Hematopoietic multipotent progenitor cell treated with erythropoietin and hydrocortisone succinate and interleukin-3 and kit ligand, for 15 days (in vitro differentiated cells): Measurements from ENCODE around the gene PARVA.
"Not testable (repeated sequence)": the region's sequence is repeated elsewhere in the genome, so short reads cannot be mapped to it uniquely, and the experiment has no call there.

Experiments
- DNase-seq: peaks from one replicate; pipeline ENCODE4 v3.0.0-alpha.2; 2015; ENCODE audit warnings: low spot score

Gene PARVA

GRCh38 chr11:12497431-12497830, 120.1 kb downstream of the PARVA start:
- no peak for DNase-seq

- DNase-seq = no peak
Observed at GRCh38 chr11:12499071-12499470, 121.7 kb downstream of the PARVA start.

- DNase-seq = no peak
Observed at GRCh38 chr11:12502046-12502445, 124.7 kb downstream of the PARVA start.

GRCh38 chr11:12503039-12503484, 125.7 kb downstream of the PARVA start:
- no peak for DNase-seq

- no peak for DNase-seq
Observed at GRCh38 chr11:12503886-12504285, 126.5 kb downstream of the PARVA start.

- no peak for DNase-seq
Observed at GRCh38 chr11:12505183-12505582, 127.8 kb downstream of the PARVA start.

- DNase-seq = no peak
Observed at GRCh38 chr11:12506404-12506921, 129.1 kb downstream of the PARVA start.

GRCh38 chr11:12507391-12507790, 130.0 kb downstream of the PARVA start:
- no peak for DNase-seq

- no peak for DNase-seq
Observed at GRCh38 chr11:12508151-12508751, 130.9 kb downstream of the PARVA start.

- DNase-seq = no peak
Observed at GRCh38 chr11:12509371-12509770, 132.0 kb downstream of the PARVA start.

GRCh38 chr11:12512132-12512531, 134.8 kb downstream of the PARVA start:
- no peak for DNase-seq

GRCh38 chr11:12512826-12513395, 135.5 kb downstream of the PARVA start:
- no peak for DNase-seq

- no peak for DNase-seq
Observed at GRCh38 chr11:12516387-12517105, 139.2 kb downstream of the PARVA start.

GRCh38 chr11:12517306-12517705, 139.9 kb downstream of the PARVA start:
- DNase-seq = no peak

- no peak for DNase-seq
Observed at GRCh38 chr11:12517741-12518140, 140.4 kb downstream of the PARVA start.

GRCh38 chr11:12518606-12519385, 141.4 kb downstream of the PARVA start:
- DNase-seq = no peak

- no peak for DNase-seq
Observed at GRCh38 chr11:12520054-12520453, 142.7 kb downstream of the PARVA start.

- DNase-seq = not testable (repeated sequence)
Observed at GRCh38 chr11:12520576-12520975, 143.2 kb downstream of the PARVA start.

GRCh38 chr11:12523180-12523924, 146.0 kb downstream of the PARVA start:
- no peak for DNase-seq

GRCh38 chr11:12524865-12525264, 147.5 kb downstream of the PARVA start:
- no peak for DNase-seq

GRCh38 chr11:12525466-12526055, 148.2 kb downstream of the PARVA start:
- no peak for DNase-seq
